Myocyte (in vitro differentiated cells): ENCODE results near the gene SELE. TPM values are rescaled to one million over a fixed set of nuclear protein-coding genes. Genes with fewer than 3 reads are reported as not detected.
A peak's percentile ranks its signal among the peaks of the same experiment; 100 is the strongest.
"Not testable (repeated sequence)": the region's sequence is repeated elsewhere in the genome, so short reads cannot be mapped to it uniquely, and the experiment has no call there.

ENCODE experiments used
- DNase-seq: peaks from one replicate; pipeline ENCODE4 v3.0.0-alpha.2; 2012; ENCODE audit warnings: low read depth
- total RNA-seq: library from RNA; depleted of rRNA; stranded (reverse); fragments of >200 nt; gene quantifications from 2 replicates; pipeline ENCODE4 v1.2.3, GENCODE V29; 2014

The SELE gene
- total RNA-seq, 1 donor from 2014 or later = not detected

DNA sequence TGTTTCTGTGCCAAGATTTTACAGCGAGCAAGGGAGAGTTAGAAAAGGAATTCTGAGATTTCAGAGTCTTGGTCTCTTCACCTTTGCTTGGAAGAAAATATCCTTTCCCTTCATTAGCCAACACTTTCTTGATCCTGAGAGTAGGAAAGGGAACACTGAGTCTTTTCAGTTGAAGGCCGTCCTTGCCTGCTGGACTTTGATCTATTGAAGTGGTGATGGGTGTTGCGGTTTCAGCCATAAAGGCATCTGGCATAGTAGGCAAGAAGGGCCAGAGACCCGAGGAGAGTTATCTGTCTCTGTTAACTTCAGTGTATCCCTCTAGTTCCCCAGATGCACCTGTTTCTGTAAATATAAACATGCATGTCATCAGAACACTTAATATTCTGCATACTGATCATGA is 9.7 kb downstream of the SELE start:
- DNase-seq = peak; percentile 10

DNA sequence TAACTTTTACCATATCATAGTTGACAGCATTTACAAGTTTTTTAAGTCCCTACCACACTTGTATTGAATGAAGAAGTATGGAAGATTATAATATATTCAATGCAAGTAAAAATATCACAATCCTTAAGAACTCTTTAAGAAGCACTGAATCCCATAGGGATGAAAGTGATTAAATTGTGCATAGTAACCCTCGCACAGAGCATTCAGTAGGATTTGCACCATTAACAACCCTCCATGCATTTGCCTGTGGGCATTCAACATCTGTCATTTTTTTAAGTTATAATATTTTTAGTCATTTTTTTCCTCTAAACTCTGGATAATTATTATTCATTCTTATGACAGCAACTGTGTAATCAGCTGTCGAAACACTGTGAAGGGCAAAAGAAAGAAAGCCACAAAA is 10.1 kb downstream of the SELE start:
- DNase-seq = no peak

DNA sequence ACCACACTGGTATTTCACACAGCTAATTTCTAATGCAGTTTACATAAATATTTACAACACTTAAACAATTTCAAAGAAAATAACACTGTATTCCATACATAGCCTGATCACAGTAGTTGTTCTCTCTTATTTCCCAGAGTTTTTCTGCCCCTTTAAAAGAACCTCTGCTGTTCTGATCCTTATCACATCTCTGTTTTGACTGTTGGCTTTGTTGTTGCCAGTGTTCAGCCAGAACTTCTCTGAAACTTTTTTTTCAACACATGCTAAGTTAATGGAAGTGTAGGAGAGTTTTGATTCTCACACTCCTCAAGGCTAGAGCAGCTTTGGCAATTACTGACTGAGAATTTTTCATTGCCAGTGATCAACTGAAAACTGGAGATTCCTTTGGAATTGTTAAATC is 11.1 kb downstream of the SELE start:
- no peak for DNase-seq

GRCh38 chr1:169715100-169715499 is 18.8 kb downstream of the SELE start:
- not testable (repeated sequence) for DNase-seq

DNA sequence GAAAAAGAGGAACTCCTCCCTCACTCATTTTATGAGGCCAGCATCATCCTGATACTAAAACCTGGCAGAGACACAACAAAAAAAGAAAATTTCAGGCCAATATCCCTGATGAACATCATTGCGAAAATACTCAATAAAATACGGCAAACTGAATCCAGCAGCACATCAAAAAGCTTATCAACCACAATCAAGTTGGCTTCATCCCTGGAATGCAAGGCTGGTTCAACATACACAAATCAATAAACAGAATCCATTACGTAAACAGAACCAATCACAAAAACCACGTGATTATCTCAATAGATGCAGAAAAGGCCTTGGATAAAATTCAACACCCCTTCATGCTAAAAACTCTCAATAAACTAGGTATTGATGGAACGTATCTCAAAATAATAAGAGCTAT is 20.8 kb downstream of the SELE start:
- DNase-seq = not testable (repeated sequence)

GRCh38 chr1:169712309-169712631 is 21.6 kb downstream of the SELE start:
- no peak for DNase-seq

GRCh38 chr1:169711469-169712308 is 22.2 kb downstream of the SELE start, which contains the start of gene SELL:
SELL (minus strand) TSS chr1:169711620; CDS start chr1:169711498, 122 bp downstream.
- peak; percentile 71 for DNase-seq

DNA sequence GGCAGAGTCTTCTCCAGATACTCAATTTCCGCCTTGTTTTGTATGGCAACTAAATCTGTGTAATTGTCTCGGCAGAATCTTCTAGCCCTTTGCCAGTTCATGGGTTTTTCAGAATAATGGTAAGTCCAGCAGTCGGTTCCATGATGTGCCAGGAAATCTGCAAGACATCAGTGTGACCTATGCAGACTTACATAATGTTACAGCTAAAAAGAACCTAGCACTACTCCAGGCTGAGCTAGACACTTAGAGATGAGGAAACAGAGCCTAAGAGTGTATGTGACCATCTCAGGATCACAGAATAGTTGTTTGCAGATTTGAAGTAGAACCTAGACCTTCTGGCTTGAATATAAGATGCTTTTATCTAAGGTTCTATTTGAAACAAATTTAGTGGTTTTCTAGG is 25.2 kb downstream of the SELE start:
- no peak for DNase-seq

DNA sequence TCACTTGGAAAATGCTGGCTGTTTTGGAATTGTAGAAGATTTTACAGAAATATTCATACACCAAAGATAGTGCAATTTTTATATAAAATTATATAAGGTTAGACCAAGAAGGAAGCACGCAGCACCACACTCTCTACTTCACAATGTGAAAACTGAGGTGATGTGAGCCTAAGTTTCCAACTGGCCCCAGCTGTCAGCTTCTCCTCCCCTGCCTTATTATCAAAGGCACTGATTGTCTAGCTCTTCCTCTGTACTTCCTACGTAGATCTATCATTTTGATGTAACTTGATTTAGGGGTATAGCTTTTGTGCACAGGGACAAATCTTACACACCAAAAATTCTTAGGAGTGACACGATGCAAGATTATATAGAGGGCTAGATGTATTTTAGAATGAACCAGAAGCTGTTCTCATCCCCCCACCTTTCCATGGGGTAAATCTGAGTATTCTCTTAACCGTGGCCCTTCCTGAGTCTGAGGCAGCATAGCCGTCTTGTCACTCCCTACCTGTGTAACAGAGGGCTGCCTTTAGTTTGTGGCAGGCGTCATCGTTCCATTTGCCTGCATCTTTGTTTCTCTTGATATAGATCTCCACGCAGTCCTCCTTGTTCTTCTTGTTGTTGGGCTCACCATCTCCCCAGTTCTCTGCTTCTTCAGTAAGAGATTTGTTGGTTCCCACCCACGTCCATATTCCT is 25.8 kb downstream of the SELE start:
- no peak for DNase-seq

- DNase-seq = no peak
Observed at GRCh38 chr1:169704797-169705196, 29.1 kb downstream of the SELE start.

DNA sequence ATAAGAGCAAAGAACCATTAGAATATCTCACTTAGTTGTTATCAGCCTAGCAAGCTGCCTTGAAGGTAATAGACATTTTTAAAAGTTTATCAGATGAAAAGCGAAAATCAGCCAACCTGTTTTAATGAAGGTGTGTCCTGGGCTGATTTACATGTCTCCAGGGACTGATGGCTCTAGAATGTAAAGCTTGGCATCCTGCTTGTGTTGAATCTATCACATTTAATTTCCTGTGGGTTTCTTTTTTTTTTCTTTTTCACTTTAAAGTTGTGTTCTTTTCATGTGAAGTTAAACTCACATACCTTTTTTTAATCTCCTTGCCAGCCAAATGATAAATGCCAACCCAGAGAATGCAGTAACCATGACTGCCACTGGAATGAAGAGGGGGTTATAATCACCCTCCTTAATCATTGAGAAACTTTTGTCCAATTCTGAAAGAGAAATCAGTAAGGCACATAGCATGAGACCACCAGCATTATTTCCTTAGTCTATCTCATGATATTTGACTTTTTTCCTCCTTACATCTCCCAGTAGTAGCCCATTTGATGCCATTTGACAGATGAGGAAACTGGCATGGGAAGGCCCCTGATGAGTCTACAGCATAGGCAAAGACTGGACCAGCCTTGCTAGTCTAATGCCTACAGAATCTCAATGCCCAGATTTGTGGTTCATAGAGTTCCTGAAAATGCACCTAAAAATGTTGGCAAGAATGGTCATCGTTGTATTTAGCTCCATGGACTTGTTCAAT is 32.4 kb downstream of the SELE start:
- no peak for DNase-seq

- no peak for DNase-seq
Observed at GRCh38 chr1:169699707-169700106, 34.2 kb downstream of the SELE start.

- DNase-seq = no peak
Observed at GRCh38 chr1:169698976-169699375, 34.9 kb downstream of the SELE start.

GRCh38 chr1:169697755-169698154 is 36.1 kb downstream of the SELE start:
- DNase-seq = no peak

DNA sequence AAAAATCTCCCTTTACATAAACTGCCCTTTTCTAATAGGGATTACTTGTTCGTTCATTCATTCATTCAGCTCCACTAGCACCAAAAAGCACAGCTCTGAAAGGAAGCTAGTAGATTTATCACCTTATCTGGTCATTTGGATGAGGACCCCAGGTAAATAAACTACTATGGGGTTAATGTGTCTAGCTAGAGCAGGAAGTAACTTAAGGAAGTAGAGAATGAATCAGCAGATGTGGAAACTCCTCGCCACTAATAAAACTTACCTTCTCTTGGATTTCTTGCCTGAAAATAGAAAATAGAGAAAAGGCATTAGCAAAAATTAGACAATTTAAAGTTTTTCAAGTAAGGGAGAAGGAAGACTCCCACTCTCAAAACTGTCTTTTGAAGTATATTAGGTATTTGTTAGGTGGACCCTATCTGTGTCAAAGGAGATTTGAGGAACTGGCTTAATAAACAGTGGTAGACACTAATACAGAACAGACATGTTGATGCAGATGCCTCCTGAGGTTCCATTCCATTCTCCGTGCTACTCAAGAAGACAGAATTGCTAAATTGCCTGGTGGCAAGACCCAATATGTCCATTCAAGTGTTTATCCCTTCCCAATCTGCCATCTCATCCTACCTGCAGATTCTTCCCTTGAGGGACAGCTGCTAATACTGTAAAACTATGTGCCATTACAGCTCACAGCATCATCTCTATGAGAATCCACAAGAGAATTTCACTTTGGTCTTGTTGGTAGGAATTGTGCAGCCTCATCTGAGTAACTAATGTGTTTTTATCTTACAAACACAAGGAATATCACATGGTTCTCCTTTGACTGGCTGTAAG is 37.4 kb downstream of the SELE start:
- DNase-seq = no peak

- DNase-seq = no peak
Observed at GRCh38 chr1:169694304-169695075, 39.4 kb downstream of the SELE start.

GRCh38 chr1:169692756-169693460 is 41.0 kb downstream of the SELE start:
- peak; percentile 29 for DNase-seq

GRCh38 chr1:169690489-169690888 is 43.4 kb downstream of the SELE start:
- DNase-seq = no peak

- no peak for DNase-seq
Observed at GRCh38 chr1:169689395-169689794, 44.5 kb downstream of the SELE start.

GRCh38 chr1:169688377-169688776 is 45.5 kb downstream of the SELE start:
- not testable (repeated sequence) for DNase-seq
